Neuronal stem cell (in vitro differentiated cells): Measurements from ENCODE around the gene PIGU.
"Not testable (repeated sequence)": the region's sequence is repeated elsewhere in the genome, so short reads cannot be mapped to it uniquely, and the experiment has no call there.

Experiments used
- DNase-seq: peaks from one replicate; pipeline ENCODE4 v3.0.0-alpha.2; 2013; ENCODE audit warnings: low spot score
- H2AFZ ChIP-seq: one replicate; pipeline ENCODE4 v1.6.1; 2013; ENCODE audit warnings: mild to moderate bottlenecking, low read length, inconsistent platforms
- H2AK5ac ChIP-seq: 2 replicates; pipeline ENCODE4 v1.6.1; 2013; ENCODE audit warnings: low read depth, mild to moderate bottlenecking, inconsistent platforms, low read length, moderate library complexity, mixed read lengths
- H2BK120ac ChIP-seq: 2 replicates; pipeline ENCODE4 v1.6.1; 2013; ENCODE audit warnings: low read depth, mild to moderate bottlenecking, inconsistent platforms, low read length, moderate library complexity, mixed read lengths
- H2BK12ac ChIP-seq: one replicate; pipeline ENCODE4 v1.6.1; 2013; ENCODE audit warnings: low read length, inconsistent platforms
- H2BK15ac ChIP-seq: 2 replicates; pipeline ENCODE4 v1.6.1; 2013; ENCODE audit warnings: mild to moderate bottlenecking, low read length, inconsistent platforms, mixed read lengths
- H2BK5ac ChIP-seq: one replicate; pipeline ENCODE4 v1.6.1; 2013; ENCODE audit warnings: inconsistent platforms, mild to moderate bottlenecking, low read length, moderate library complexity
- H3K14ac ChIP-seq: one replicate; pipeline ENCODE4 v1.6.1; 2013; ENCODE audit warnings: low read length, inconsistent platforms
- H3K18ac ChIP-seq: 2 replicates; pipeline ENCODE4 v1.6.1; 2013; ENCODE audit warnings: low read length, inconsistent platforms
- H3K23ac ChIP-seq: 2 replicates; pipeline ENCODE4 v1.6.1; 2013; ENCODE audit warnings: low read depth, mild to moderate bottlenecking, mixed read lengths, low read length, inconsistent platforms; ENCODE audit not compliant: poor library complexity
- H3K27ac ChIP-seq: replicated peaks from 3 replicates; pipeline ENCODE4 v1.5.1; 2013; ENCODE audit warnings: low read length, inconsistent platforms
- H3K27me3 ChIP-seq, 3 experiments: 2 replicates each; pipeline ENCODE4 v1.6.1; 2013; ENCODE audit warnings: low read length in 3 of 3, mild to moderate bottlenecking in 2 of 3, inconsistent platforms in 1 of 3, low read depth in 1 of 3, mixed read lengths in 1 of 3, moderate library complexity in 1 of 3; ENCODE audit not compliant: control insufficient read depth in 3 of 3, insufficient read depth in 3 of 3
- H3K36me3 ChIP-seq, 2 donors: replicated peaks in 1 of 2; 2 replicates each; pipeline ENCODE4 v1.6.1; 2013; ENCODE audit warnings: low read length in 2 of 2; ENCODE audit not compliant: control insufficient read depth in 2 of 2, insufficient read depth in 2 of 2
- H3K4ac ChIP-seq: 2 replicates; pipeline ENCODE4 v1.6.1; 2013; ENCODE audit warnings: inconsistent platforms, mild to moderate bottlenecking, low read length, moderate library complexity
- H3K4me1 ChIP-seq, 2 donors: 1 replicate in 1 of 2; 2 replicates in 1 of 2; pipeline ENCODE4 v1.6.1; 2013; ENCODE audit warnings: low read length in 2 of 2, low read depth in 1 of 2; ENCODE audit not compliant: control insufficient read depth in 2 of 2, insufficient read depth in 1 of 2
- H3K4me2 ChIP-seq: one replicate; pipeline ENCODE4 v1.6.1; 2013; ENCODE audit warnings: mild to moderate bottlenecking, low read length, inconsistent platforms; ENCODE audit not compliant: insufficient read depth, poor library complexity, severe bottlenecking
- H3K4me3 ChIP-seq, 2 donors: 2 replicates each; pipeline ENCODE4 v1.5.1; 2013; ENCODE audit warnings: low read length in 2 of 2, mild to moderate bottlenecking in 2 of 2, inconsistent platforms in 1 of 2, moderate library complexity in 1 of 2
- H3K79me1 ChIP-seq: one replicate; pipeline ENCODE4 v1.6.1; 2013; ENCODE audit warnings: low read depth, mild to moderate bottlenecking, inconsistent platforms, low read length, moderate library complexity
- H3K9ac ChIP-seq: one replicate; pipeline ENCODE4 v1.6.1; 2013; ENCODE audit warnings: mild to moderate bottlenecking, low read depth, low read length, inconsistent platforms; ENCODE audit not compliant: poor library complexity
- H3K9me3 ChIP-seq, 2 donors: replicated peaks in 1 of 2; 2 replicates each; pipeline versions ENCODE3 to v1.6.1; 2013; ENCODE audit warnings: low read length in 2 of 2, mild to moderate bottlenecking in 2 of 2, inconsistent platforms in 1 of 2, low read depth in 1 of 2, mixed read lengths in 1 of 2, moderate library complexity in 1 of 2; ENCODE audit not compliant: control insufficient read depth in 2 of 2, insufficient read depth in 1 of 2
- H4K8ac ChIP-seq: one replicate; pipeline ENCODE4 v1.6.1; 2013; ENCODE audit warnings: low read depth, mild to moderate bottlenecking, inconsistent platforms, low read length, moderate library complexity
- H4K91ac ChIP-seq: one replicate; pipeline ENCODE4 v1.6.1; 2013; ENCODE audit warnings: low read length, low read depth, mild to moderate bottlenecking, inconsistent platforms; ENCODE audit not compliant: poor library complexity
- WGBS, 2 donors: extraction: QIAGEN DNeasy Blood & Tissue Kit; methylation state at CpG; one replicate each; pipeline ENCODE4 v1.1.7; 2013; ENCODE audit warnings: missing lambda C conversion rate in 2 of 2, mixed read lengths in 1 of 2; ENCODE audit not compliant: insufficient read length in 2 of 2, insufficient replicate concordance in 1 of 2; ENCODE audit errors: extremely low coverage in 2 of 2; 5-methylcytosine and 5-hydroxymethylcytosine counted together

The PIGU gene

DNA sequence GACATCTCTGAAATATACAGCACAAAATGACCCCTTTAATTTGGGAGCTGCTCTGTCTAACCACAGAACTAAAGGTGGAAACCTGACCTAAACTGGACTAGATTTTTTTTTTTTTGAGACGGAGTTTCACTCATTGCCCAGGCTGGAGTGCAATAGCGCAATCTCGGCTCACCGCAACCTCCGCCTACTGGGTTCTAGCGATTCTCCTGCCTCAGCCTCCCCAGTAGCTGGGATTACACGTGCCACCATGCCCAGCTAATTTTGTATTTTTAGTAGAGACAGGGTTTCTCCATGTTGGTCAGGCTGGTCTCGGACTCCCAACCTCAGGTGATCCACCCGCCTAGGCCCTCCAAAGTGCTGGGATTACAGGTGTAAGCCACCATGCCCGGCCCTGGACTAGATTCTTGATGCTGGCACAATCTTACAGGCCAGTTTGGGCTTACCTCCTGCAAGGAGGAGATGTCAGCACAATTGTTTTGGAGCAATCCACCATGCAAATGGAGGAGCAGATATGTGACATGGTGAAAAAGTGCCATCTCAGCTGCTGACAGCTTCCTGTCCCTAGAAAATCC is 37.1 kb upstream of the PIGU start:
- not testable (repeated sequence) for H2AFZ ChIP-seq, H3K27ac ChIP-seq, H3K18ac ChIP-seq, H2BK12ac ChIP-seq, H4K8ac ChIP-seq, H2BK15ac ChIP-seq, H3K4me1 ChIP-seq, H3K23ac ChIP-seq, H4K91ac ChIP-seq, H2BK120ac ChIP-seq, H3K9ac ChIP-seq, DNase-seq, H3K4me3 ChIP-seq, H3K4ac ChIP-seq, H3K14ac ChIP-seq, H3K79me1 ChIP-seq, H2AK5ac ChIP-seq, H2BK5ac ChIP-seq, H3K4me2 ChIP-seq, H3K9me3 ChIP-seq
- Histone ChIP-seq H3K27me3 (peaks cover 0 to 21% (median 6%) of the 10 kb centered on the region in 3 experiments), H3K36me3 (peaks cover 14 to 63% of the 10 kb centered on the region in 2 donors)
- WGBS, 2 donors, result no CpG with 5 or more reads among the region's 10 CpGs

DNA sequence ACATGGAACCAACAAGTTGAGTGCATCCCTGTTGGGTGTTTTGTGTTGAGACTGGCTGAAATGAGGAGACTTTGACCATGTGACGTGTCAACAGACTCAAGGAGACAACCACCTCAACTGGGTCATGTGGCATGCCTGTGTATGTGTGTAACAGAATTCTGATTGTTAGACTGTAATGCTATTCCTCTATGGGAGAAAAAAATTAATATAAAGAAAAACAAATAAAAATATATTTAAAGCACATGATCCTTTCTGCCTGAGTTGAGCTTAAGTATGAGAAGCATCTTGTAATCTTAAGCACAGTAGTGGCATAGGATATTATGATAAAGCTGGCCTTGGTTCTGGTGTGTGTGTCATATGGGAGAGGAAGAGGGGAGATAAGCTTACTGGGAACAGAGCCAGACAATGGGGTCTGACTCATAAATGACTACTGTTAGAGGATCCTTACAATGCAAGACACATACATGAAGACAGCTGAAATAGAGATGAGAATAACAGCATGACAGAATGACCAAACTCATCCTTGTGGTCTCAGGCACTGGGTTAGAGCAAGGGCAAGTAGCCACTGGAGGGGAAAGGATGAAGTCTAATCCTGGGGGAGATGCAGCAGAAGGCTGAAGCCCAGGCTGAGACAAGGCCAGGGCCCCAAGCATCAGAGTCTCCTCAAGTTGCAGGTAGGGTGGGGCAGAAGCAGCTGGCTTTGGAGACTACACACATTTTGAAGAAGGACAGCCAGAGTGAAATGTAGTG is 36.5 kb upstream of the PIGU start:
- H4K91ac ChIP-seq, result no peak overlapping the region
- H3K4me2 ChIP-seq, result no peak overlapping the region
- H3K36me3 ChIP-seq, result peaks cover 14 to 56% of the 10 kb centered on the region in 2 donors
- no peak for DNase-seq
- peak overlapping the region; percentile 34 for H3K9ac ChIP-seq
- WGBS, 2 donors, result no CpG with 5 or more reads among the region's 1 CpG
- no peaks in the 10 kb centered on the region for H3K79me1 ChIP-seq
- H2BK5ac ChIP-seq, result no peak overlapping the region
- peaks cover 0 to 27% (median 6%) of the 10 kb centered on the region in 3 experiments for H3K27me3 ChIP-seq
- H2AK5ac ChIP-seq, result no peak overlapping the region
- H2AFZ ChIP-seq, result no peak overlapping the region
- H2BK15ac ChIP-seq, result no peak overlapping the region
- H3K27ac ChIP-seq, result no peak overlapping the region
- peak overlapping the region; percentile 39 for H3K23ac ChIP-seq
- peaks cover 0 to 2% of the 10 kb centered on the region in 2 donors for H3K9me3 ChIP-seq
- no peak overlapping the region for H2BK12ac ChIP-seq
- no peak overlapping the region for H3K4ac ChIP-seq
- no peak overlapping the region for H3K18ac ChIP-seq
- H2BK120ac ChIP-seq, result no peak overlapping the region
- peaks cover 0 to 5% of the 10 kb centered on the region in 2 donors for H3K4me1 ChIP-seq
- no peak overlapping the region for H3K14ac ChIP-seq
- no peak overlapping the region for H3K4me3 ChIP-seq
- H4K8ac ChIP-seq, result no peak overlapping the region

DNA sequence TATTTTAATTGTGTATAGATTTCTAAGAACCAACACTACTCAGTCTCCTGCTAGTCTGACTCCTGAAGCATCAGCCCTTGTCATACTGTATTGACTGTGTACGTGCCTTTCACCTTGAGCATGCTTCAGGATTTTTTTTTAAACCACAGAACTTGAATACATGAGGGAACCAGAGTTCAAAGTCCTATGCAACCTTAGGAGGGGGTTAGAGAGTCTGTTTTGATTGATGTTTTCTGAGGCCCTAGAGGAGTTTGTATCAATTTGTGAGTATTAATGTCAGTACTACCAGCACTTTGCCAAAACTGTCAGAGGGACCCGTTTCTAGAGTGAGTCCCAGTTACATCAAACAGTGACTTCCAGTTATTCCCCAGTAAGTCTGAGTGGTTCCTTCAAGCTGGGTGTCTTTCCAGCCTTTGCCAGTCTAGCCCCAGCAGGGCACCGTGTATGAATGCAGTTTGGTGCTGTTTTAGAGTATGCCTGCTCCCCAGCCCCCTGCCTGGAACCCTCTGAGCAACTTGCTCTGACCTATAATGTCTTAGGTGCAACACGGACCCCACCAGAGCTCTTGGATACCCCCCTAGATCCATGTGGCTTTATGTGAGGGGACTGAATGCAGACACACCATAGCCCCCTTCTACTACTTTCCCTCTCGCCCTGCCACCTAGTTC is 35.8 kb upstream of the PIGU start:
- peaks cover 0 to 2% of the 10 kb centered on the region in 2 donors for H3K9me3 ChIP-seq
- H3K18ac ChIP-seq, result no peak overlapping the region
- H3K4ac ChIP-seq, result no peak overlapping the region
- H2AK5ac ChIP-seq, result no peak overlapping the region
- H3K27me3 ChIP-seq, result peaks cover 0 to 27% (median 6%) of the 10 kb centered on the region in 3 experiments
- no CpG with 5 or more reads among the region's 5 CpGs for WGBS, 2 donors
- H2BK15ac ChIP-seq, result no peak overlapping the region
- peaks cover 0 to 5% of the 10 kb centered on the region in 2 donors for H3K4me1 ChIP-seq
- no peaks in the 10 kb centered on the region for H3K79me1 ChIP-seq
- H2AFZ ChIP-seq, result no peak overlapping the region
- no peak overlapping the region for H2BK12ac ChIP-seq
- DNase-seq, result no peak
- peak overlapping the region; percentile 39 for H3K23ac ChIP-seq
- peaks cover 12 to 51% of the 10 kb centered on the region in 2 donors for H3K36me3 ChIP-seq
- H3K4me2 ChIP-seq, result no peak overlapping the region
- H3K9ac ChIP-seq, result no peak overlapping the region
- H2BK5ac ChIP-seq, result no peak overlapping the region
- no peak overlapping the region for H3K27ac ChIP-seq
- H4K8ac ChIP-seq, result no peak overlapping the region
- H2BK120ac ChIP-seq, result no peak overlapping the region
- no peak overlapping the region for H3K14ac ChIP-seq
- no peak overlapping the region for H4K91ac ChIP-seq
- no peak overlapping the region for H3K4me3 ChIP-seq
